ENCODE results near the gene OLFML1.

GRCh38 chr11:7536100-7536499, 50.8 kb downstream of the OLFML1 start:
- TF ChIP-seq HDGF (IDR thresholded peaks at IDR 0.05; ENCODE audit: borderline replicate concordance) (no peak), SP1 (IDR thresholded peaks at IDR 0.05) (no peak), ELF4 (IDR thresholded peaks at IDR 0.05) (no peak), BHLHE40 (IDR thresholded peaks at IDR 0.05; ENCODE audit: borderline replicate concordance) (no peak), L3MBTL2 (conservative IDR thresholded peaks at IDR 0.05) (no peak), PKNOX1 (IDR thresholded peaks at IDR 0.05) (peak; percentile 74), FOXM1 (IDR thresholded peaks at IDR 0.05; ENCODE audit: borderline replicate concordance) (no peak), SUZ12 (IDR thresholded peaks at IDR 0.05) (no peak), ZNF384 (IDR thresholded peaks at IDR 0.05) (no peak), TARDBP (IDR thresholded peaks at IDR 0.05) (no peak)
